CD4-positive, CD25-positive, alpha-beta regulatory T cell (primary cell): Measurements from ENCODE around the gene CWC15. TPM values are rescaled to one million over a fixed set of nuclear protein-coding genes. Genes with fewer than 3 reads are reported as not detected.
"Not testable (repeated sequence)": the region's sequence is repeated elsewhere in the genome, so short reads cannot be mapped to it uniquely, and the experiment has no call there.

Source experiments
- ATAC-seq, 2 donors: fragments of 150-1000 bp; cut with Tn5 transposase; one replicate each; pipeline ENCODE4 v1.10.0; 2021; ENCODE audit warnings: low read depth in 2 of 2, moderate number of reproducible peaks in 2 of 2, moderate library complexity in 1 of 2
- DNase-seq, 3 donors: peaks; one replicate each; pipeline versions ENCODE4 v3.0.0 to v3.0.0-alpha.2; 2012 to 2022; ENCODE audit warnings: mixed read lengths in 1 of 3
- H3K27ac ChIP-seq: one replicate; pipeline ENCODE4 v1.7.0; 2013; ENCODE audit warnings: mild to moderate bottlenecking, low read length; ENCODE audit not compliant: insufficient read depth, poor library complexity, severe bottlenecking
- H3K27me3 ChIP-seq: one replicate; pipeline ENCODE4 v1.7.0; 2013; ENCODE audit warnings: low read length; ENCODE audit not compliant: control insufficient read depth, insufficient read depth
- H3K36me3 ChIP-seq: one replicate; pipeline ENCODE4 v1.7.0; 2013; ENCODE audit warnings: mild to moderate bottlenecking, low read length, moderate library complexity; ENCODE audit not compliant: control insufficient read depth, insufficient read depth
- H3K4me1 ChIP-seq: 2 replicates; pipeline ENCODE4 v1.7.0; 2013; ENCODE audit warnings: mild to moderate bottlenecking, low read length; ENCODE audit not compliant: insufficient read depth, control insufficient read depth, poor library complexity, severe bottlenecking
- H3K4me3 ChIP-seq: one replicate; pipeline ENCODE4 v1.7.0; 2013; ENCODE audit warnings: low read depth, mild to moderate bottlenecking, low read length, moderate library complexity
- H3K9me3 ChIP-seq, 2 experiments: 1 replicate in 1 of 2; 2 replicates in 1 of 2; pipeline ENCODE4 v1.7.0; 2013; ENCODE audit warnings: low read length in 2 of 2, mild to moderate bottlenecking in 1 of 2, moderate library complexity in 1 of 2; ENCODE audit not compliant: control insufficient read depth in 2 of 2
- H3K27ac Mint-ChIP-seq, 3 donors: one replicate each; pipeline ENCODE4 v1.8.0; 2020 to 2022; ENCODE audit warnings: mild to moderate bottlenecking in 3 of 3, mixed read lengths in 3 of 3, moderate library complexity in 2 of 3
- H3K27me3 Mint-ChIP-seq: one replicate; pipeline ENCODE4 v1.8.0; 2022; ENCODE audit warnings: mild to moderate bottlenecking, mixed read lengths
- H3K36me3 Mint-ChIP-seq: one replicate; pipeline ENCODE4 v1.8.0; 2020; ENCODE audit warnings: mixed read lengths
- H3K4me1 Mint-ChIP-seq, 4 donors: one replicate each; pipeline ENCODE4 v1.8.0; 2020 to 2022; ENCODE audit warnings: mixed read lengths in 4 of 4, mild to moderate bottlenecking in 1 of 4
- H3K4me3 Mint-ChIP-seq, 4 donors: one replicate each; pipeline ENCODE4 v1.8.0; 2020 to 2022; ENCODE audit warnings: mild to moderate bottlenecking in 4 of 4, mixed read lengths in 4 of 4, moderate library complexity in 3 of 4
- H3K9me3 Mint-ChIP-seq, 7 donors: one replicate each; pipeline ENCODE4 v1.8.0; 2020 to 2022; ENCODE audit warnings: mixed read lengths in 7 of 7, mild to moderate bottlenecking in 3 of 7, moderate library complexity in 2 of 7
- polyA plus RNA-seq, 4 donors: library from polyadenylated mRNA; unstranded; fragments of 300-500 nt; fragmentation: Illumina TruSeq; gene quantifications; one replicate each; pipeline ENCODE4 v1.2.3, GENCODE V29; 2021
- total RNA-seq: library from RNA; stranded (reverse); gene quantifications from one replicate; pipeline ENCODE4 v1.2.3, GENCODE V29; 2022

CWC15 gene
- total RNA-seq (94.1 TPM), polyA plus RNA-seq (10 to 100 TPM; 65.8 to 85.8 (median 75.5) TPM)

- Histone ChIP-seq H3K4me3 (peak within 1 kb of the TSS; percentile 92), H3K27me3 (no peaks in the 10 kb centered on the region), H3K27ac (peak within 1 kb of the TSS; percentile 73), H3K9me3 (no peaks in the 10 kb centered on the region), H3K36me3 (peaks cover 35% of the 10 kb centered on the region), H3K4me1 (peaks cover 12% of the 10 kb centered on the region)
- peaks cover 5% of the 10 kb centered on the region for H3K27me3 Mint-ChIP-seq
- peaks cover 20 to 43% (median 35%) of the 10 kb centered on the region in 4 donors for H3K4me1 Mint-ChIP-seq
- H3K4me3 Mint-ChIP-seq: peak within 1 kb of the TSS; percentile 93 to 99 (median 97)
- peak; percentile 92 to 97 (median 93) for DNase-seq
- ATAC-seq: peak; percentile 99 to 100
- peaks cover 32% of the 10 kb centered on the region for H3K36me3 Mint-ChIP-seq
- H3K27ac Mint-ChIP-seq: peak within 1 kb of the TSS; percentile 93 to 100 (median 98)
- H3K9me3 Mint-ChIP-seq: peaks cover 0 to 2% (median 0%) of the 10 kb centered on the region in 7 donors
Observed at GRCh38 chr11:94973099-94973968, at the start of gene CWC15, which contains the start of gene KDM4D. Gene CWC15 (minus strand): TSS chr11:94973556. CDS start chr11:94972185, 1,371 bp downstream. Gene KDM4D (plus strand): TSS chr11:94973709. CDS start chr11:94997373, 23,664 bp downstream.

GRCh38 chr11:95021468-95021867, 48.1 kb upstream of the CWC15 start:
- H3K9me3 ChIP-seq, H3K36me3 ChIP-seq, H3K27ac ChIP-seq, H3K9me3 Mint-ChIP-seq, H3K27me3 ChIP-seq, H3K4me1 ChIP-seq, H3K4me3 Mint-ChIP-seq, H3K36me3 Mint-ChIP-seq, H3K27ac Mint-ChIP-seq, H3K4me3 ChIP-seq, H3K27me3 Mint-ChIP-seq, DNase-seq, ATAC-seq, H3K4me1 Mint-ChIP-seq: not testable (repeated sequence)

GRCh38 chr11:95016139-95016538, 42.8 kb upstream of the CWC15 start:
- Mint-ChIP-seq H3K36me3 (no peaks in the 10 kb centered on the region), H3K4me1 (no peaks in the 10 kb centered on the region), H3K4me3 (no peak overlapping the region), H3K27me3 (peaks cover 11% of the 10 kb centered on the region), H3K27ac (no peak overlapping the region), H3K9me3 (peaks cover 0 to 1% (median 0%) of the 10 kb centered on the region in 7 donors)
- Histone ChIP-seq H3K9me3 (no peaks in the 10 kb centered on the region), H3K4me1 (no peaks in the 10 kb centered on the region), H3K4me3 (no peak overlapping the region), H3K36me3 (no peaks in the 10 kb centered on the region), H3K27me3 (peaks cover 6% of the 10 kb centered on the region), H3K27ac (no peak overlapping the region)
- DNase-seq (no peak), ATAC-seq (no peak)

- DNase-seq (no peak), ATAC-seq (no peak)
- H3K4me1 Mint-ChIP-seq: no peaks in the 10 kb centered on the region
- H3K9me3 Mint-ChIP-seq: peaks cover 0 to 1% (median 0%) of the 10 kb centered on the region in 7 donors
- peaks cover 24% of the 10 kb centered on the region for H3K27me3 Mint-ChIP-seq
- Histone ChIP-seq H3K4me3 (no peak overlapping the region), H3K4me1 (no peaks in the 10 kb centered on the region), H3K36me3 (no peaks in the 10 kb centered on the region), H3K27ac (no peak overlapping the region), H3K27me3 (peaks cover 6% of the 10 kb centered on the region), H3K9me3 (no peaks in the 10 kb centered on the region)
- no peak overlapping the region for H3K4me3 Mint-ChIP-seq
- H3K27ac Mint-ChIP-seq: no peak overlapping the region
- no peaks in the 10 kb centered on the region for H3K36me3 Mint-ChIP-seq
Observed at GRCh38 chr11:95014184-95014821, 40.9 kb upstream of the CWC15 start.

- Mint-ChIP-seq H3K9me3 (peaks cover 0 to 4% (median 0%) of the 10 kb centered on the region in 7 donors), H3K27me3 (peaks cover 43% of the 10 kb centered on the region), H3K4me1 (no peaks in the 10 kb centered on the region), H3K36me3 (no peaks in the 10 kb centered on the region), H3K4me3 (no peak overlapping the region), H3K27ac (no peak overlapping the region)
- Histone ChIP-seq H3K27me3 (peaks cover 10% of the 10 kb centered on the region), H3K9me3 (no peaks in the 10 kb centered on the region), H3K27ac (no peak overlapping the region), H3K4me3 (no peak overlapping the region), H3K4me1 (no peaks in the 10 kb centered on the region), H3K36me3 (no peaks in the 10 kb centered on the region)
- ATAC-seq: no peak
- DNase-seq: no peak
Observed at GRCh38 chr11:95011376-95011775, 38.0 kb upstream of the CWC15 start.

- H3K4me3 ChIP-seq: no peak overlapping the region
- no peak for DNase-seq
- H3K36me3 ChIP-seq: no peaks in the 10 kb centered on the region
- H3K4me1 ChIP-seq: no peaks in the 10 kb centered on the region
- H3K4me1 Mint-ChIP-seq: no peaks in the 10 kb centered on the region
- H3K27me3 Mint-ChIP-seq: peaks cover 40% of the 10 kb centered on the region
- no peaks in the 10 kb centered on the region for H3K36me3 Mint-ChIP-seq
- H3K27ac ChIP-seq: no peak overlapping the region
- no peaks in the 10 kb centered on the region for H3K9me3 ChIP-seq
- ATAC-seq: no peak
- peaks cover 7% of the 10 kb centered on the region for H3K27me3 ChIP-seq
- H3K27ac Mint-ChIP-seq: no peak overlapping the region
- H3K9me3 Mint-ChIP-seq: peaks cover 0 to 4% (median 0%) of the 10 kb centered on the region in 7 donors
- H3K4me3 Mint-ChIP-seq: no peak overlapping the region
Observed at GRCh38 chr11:95005642-95006041, 32.3 kb upstream of the CWC15 start.

GRCh38 chr11:95003716-95004115, 30.4 kb upstream of the CWC15 start:
- Histone ChIP-seq H3K27me3 (peaks cover 5% of the 10 kb centered on the region), H3K4me3 (no peak overlapping the region), H3K36me3 (no peaks in the 10 kb centered on the region), H3K4me1 (no peaks in the 10 kb centered on the region), H3K27ac (no peak overlapping the region), H3K9me3 (no peaks in the 10 kb centered on the region)
- Mint-ChIP-seq H3K27ac (no peak overlapping the region), H3K4me1 (no peaks in the 10 kb centered on the region), H3K27me3 (peaks cover 29% of the 10 kb centered on the region), H3K4me3 (no peak overlapping the region), H3K9me3 (peaks cover 0 to 9% (median 0%) of the 10 kb centered on the region in 7 donors), H3K36me3 (no peaks in the 10 kb centered on the region)
- no peak for ATAC-seq
- no peak for DNase-seq
